HUDEP-2 (cell line): ENCODE results near the gene TGFA.

Experiments used
- DNase-seq, 76 experiments: peaks; one replicate each; lab custom pipeline; 2025; ENCODE audit not compliant: unreplicated experiment in 76 of 76; lab: John Stamatoyannopoulos, UW

TGFA gene

DNA sequence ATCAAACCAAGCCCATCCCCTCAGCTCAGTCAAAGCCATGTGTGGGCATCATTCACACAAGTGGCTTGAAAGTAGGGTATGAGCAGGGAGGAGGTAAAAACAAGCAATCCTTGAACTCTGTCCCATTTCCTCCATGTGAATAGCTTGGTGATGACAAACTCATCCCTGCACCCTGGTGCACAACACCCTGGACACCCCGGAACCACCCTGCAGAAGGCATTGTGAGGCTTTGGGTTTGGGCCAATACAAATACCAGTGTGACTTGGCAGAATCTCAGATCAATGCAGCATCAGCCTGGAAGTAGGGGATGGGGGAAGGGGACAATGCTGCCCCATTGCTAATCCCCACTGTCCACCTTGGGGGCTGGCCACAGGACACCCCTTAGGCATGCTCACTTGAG lies 28.6 kb downstream of the TGFA start:
- no peak for DNase-seq

GRCh38 chr2:70523996-70524965 lies 29.3 kb downstream of the TGFA start:
- no peak for DNase-seq

GRCh38 chr2:70523672-70523995 lies 30.0 kb downstream of the TGFA start:
- DNase-seq, result no peak

GRCh38 chr2:70522627-70523026 lies 31.0 kb downstream of the TGFA start:
- no peak for DNase-seq

GRCh38 chr2:70520825-70521224 lies 32.8 kb downstream of the TGFA start:
- DNase-seq, result no peak

GRCh38 chr2:70519453-70519852 lies 34.2 kb downstream of the TGFA start:
- DNase-seq, result no peak

GRCh38 chr2:70518557-70518956 lies 35.1 kb downstream of the TGFA start:
- no peak for DNase-seq

- no peak for DNase-seq
Measured at GRCh38 chr2:70517804-70518203, 35.8 kb downstream of the TGFA start.

DNA sequence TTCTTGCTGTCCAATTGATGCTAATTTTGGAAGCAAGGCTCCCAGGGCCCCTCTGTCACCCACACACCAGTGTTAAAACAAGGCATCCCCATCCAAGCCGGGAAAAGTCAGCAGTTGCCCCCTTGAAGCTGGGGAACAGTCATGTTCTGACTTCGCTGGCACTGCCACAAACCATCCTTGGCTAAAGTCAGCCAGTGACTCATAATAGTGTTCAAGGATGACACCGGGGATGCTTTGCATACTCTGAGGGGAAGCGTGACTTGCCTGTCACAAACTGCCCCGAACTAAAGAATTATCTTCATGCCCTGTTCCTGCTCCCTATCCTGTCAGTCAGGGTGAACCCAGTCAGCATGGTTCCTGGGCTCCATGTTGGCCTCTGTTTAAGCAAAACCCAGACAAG lies 37.0 kb downstream of the TGFA start:
- DNase-seq, result no peak

GRCh38 chr2:70515938-70516337 lies 37.7 kb downstream of the TGFA start:
- no peak for DNase-seq

- no peak for DNase-seq
Measured at GRCh38 chr2:70514612-70515055, 39.0 kb downstream of the TGFA start.

DNA sequence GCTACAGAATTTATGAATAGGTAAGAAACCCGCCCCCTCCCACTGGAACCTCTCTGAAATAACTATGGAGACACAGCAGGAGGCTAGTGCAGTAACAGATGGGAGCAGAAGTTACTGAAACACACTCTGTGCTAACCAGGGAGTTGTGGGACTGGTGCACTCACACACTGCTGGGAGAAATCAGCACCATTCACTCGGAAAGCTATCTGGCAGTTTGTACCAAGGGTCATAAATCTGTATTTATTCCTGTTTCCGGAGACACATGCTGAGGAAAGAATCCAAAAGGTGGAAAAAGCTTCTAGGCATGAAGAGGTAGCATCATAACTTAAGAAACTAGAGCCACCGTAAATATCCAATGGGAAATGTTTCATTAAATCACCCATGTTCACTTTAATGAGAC lies 39.9 kb downstream of the TGFA start:
- DNase-seq, result no peak

DNA sequence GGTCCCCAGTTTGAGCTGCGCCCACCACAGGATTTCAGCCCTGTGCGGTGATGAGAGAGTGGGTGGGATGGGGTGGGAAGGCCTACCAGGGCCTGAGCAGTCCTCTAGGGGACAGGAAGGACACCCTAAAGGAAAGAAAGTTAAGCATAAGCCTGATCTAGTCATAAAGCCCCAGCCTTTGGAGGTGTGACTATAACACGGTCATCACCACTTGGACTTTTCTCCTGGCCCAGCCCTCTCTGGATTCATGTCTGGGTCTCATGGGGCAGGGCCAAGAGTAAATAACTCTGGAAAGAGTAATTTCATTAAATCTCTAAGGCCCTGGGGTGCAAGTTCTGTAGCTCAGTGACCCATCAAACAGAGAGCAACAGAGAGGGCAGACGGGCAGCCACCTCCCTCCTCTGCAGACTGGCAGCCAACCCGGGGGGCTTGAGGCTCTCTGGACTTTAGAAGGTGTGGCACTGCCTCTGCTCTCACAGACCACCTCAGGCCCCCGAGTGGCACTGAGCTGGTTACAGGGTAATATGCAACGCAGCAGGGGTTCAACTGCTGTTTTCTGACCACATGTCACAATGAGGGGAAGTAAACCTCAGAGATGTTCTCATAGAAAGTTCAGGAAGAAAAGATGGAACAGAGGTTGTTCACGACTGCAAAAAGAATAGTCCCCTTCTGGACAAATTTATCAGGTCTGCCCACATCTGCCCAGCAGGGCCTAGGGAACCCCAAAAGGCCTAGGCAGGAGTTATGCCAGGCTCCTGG lies 41.5 kb downstream of the TGFA start:
- no peak for DNase-seq

DNA sequence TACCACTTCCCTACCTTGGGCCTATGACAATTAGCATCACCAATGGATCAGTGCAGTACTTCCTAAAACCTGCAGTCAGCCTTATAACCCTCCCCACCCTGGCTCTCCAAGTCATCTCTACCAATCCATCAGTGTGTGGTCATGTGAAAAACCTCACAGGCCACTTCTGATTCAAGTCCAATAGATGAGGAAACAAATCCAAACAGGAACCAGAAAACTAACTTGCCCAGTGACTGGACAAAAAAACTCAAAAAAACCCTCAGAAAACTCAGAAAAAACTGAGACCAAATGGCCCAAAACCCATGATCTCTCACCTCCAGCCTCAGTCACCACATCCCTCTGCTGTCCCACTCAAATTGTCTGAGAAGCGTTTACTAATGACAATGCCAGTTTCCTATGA lies 43.3 kb downstream of the TGFA start:
- DNase-seq, result no peak

DNA sequence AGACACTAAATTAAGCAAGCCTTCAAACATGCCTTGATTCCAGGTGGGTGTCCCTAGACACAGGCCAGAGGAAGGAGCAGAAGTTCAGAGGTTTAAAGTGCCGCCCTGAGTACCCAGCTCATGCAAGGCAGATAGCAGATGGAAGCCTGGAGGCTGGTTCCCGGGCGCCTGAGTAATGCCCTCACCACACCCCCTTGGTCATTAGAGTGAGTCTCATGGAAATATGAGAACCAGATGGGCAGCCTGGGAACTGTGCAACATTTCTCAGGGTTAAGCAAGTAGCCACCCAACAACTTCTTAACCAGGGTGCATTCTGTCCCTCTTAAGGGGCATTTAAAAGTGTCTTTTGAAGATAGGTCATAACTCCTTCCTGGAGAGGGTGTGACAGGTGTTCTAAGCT lies 44.1 kb downstream of the TGFA start:
- DNase-seq, result no peak

DNA sequence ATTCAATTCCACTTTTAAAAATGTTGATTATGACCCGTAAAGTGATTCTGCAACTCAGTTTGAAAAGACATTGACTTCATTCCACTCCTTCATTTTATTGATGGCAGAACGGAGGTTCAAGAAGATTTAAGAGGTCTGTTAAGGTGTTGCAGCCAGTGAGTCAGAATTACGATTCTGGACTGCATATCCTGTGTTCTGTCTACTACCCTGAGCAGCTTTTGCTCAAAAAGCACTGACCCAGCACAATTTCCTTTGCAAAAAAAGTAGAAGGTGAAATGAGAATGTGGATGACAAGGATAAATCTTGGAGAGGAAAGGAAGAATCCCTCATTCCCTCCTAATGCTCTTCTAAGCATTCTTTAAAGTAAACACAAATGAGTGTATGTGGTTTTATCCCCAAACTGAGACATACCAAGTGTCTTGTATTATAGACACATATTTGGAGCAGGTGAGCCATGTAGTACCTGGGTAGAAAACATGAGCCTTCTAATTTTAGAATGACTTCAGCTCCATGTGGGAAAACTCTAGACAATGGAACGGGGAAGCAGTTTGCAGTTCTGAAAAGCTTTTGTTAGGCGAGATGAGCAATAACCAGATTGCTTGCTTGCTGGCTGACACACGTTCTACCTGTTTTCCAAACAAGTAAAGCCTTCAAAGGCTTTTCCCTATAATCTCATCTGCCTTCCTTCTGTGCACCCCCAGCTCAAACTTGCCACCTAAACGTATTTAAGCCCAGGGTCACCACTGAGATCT lies 44.7 kb downstream of the TGFA start:
- DNase-seq, result no peak

DNA sequence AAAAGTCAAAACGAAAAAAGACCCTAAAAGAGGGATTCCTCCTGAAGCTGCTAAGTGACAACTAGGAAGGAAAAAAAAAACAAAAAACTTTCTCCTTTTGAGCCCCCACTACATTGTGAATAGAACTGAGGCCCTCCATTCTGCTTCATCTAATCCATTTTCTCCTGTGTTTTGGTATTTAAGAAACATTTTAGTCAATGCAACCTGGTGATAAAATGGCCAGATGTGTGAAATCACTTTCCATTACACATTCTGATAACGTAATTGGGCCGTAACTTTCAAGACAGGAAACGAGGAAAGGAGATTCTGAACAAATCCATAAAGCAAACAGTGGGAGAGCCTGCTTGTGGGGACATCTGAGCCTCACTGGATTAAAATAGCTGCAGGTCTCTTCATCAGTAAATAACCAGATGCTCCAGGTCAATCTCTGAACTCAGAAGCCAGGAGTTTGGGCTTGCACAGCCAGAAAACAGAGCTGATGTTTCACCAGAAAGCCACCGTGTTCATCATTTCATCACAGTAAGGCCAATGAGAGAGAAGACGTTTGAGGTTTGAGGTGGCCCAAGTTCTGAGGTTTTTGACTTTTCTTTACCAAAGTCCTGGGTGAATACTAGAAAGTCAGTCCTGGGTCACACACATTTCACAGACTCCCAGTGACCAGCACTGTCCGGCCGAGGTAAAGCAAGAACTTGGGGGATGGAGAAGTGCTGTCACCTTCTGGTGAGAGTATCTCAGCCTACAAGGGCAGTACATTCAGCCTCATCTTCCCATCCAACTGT lies 47.8 kb downstream of the TGFA start:
- no peak for DNase-seq

DNA sequence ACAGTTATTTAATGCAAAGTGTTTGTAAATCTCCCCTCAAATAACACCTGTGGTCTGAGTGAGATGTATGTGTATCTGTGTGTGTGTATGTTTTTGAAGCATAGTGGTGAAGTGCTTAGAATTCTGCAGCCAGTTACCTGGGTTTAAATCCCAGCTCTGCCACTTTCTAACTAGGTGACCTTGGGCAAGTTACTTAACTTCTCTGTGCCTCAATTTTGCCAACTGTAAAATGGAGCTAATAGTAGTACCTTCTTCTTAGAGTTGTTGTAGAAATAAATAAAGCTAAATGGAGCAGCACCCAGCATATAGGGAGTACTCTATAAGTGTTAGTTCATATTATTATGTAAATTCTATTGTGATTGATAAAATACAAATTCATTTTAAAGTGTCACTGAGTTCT lies 48.9 kb downstream of the TGFA start:
- no peak for DNase-seq

DNA sequence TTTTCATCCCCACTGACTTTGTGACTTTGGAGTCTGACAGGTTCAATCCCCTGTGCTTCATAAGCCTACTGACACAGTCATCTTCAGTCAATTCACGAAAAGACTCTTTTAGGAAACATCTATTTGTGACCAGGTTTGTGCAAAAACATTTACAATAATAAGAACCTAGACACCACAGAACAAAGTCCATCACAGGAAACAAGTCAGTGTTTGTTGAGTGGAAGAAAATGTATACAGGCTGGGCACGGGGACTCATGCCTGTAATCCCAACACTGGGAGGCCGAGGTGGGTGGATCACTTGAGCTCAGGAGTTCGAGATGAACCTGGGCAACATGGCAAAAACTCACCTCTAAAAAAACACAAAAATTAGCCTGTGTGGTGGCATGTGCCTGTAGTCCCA lies 49.7 kb downstream of the TGFA start:
- no peak for DNase-seq

DNA sequence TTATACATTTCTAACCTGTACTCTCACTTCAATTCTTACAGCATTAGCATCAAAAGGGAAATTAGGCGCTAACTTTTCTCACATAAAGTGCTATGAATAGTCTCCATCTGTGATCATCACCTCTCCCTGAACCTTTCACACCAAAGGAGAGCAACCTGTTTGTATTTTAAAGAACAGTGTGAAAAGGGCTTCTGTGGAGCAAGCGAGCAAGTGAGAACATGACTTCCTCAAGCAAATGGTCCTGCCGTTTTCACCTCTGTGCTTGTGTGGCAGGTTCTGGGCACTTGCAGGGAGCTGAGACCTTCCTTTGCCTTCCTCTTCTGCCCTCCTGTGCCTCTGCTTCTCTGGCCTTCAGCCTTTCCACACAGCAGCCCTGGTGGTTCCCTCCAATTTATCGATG lies 51.9 kb downstream of the TGFA start:
- no peak for DNase-seq

- DNase-seq, result no peak
Measured at GRCh38 chr2:70501215-70501614, 52.4 kb downstream of the TGFA start.
